IPS-20b (cell line): ENCODE measurements around the gene ARHGAP26.

Experiments used
- H3K27ac ChIP-seq: one replicate; pipeline ENCODE4 v1.5.1; 2013; ENCODE audit warnings: low read length
- H3K27me3 ChIP-seq: 2 replicates; pipeline ENCODE4 v1.6.1; 2013; ENCODE audit warnings: mild to moderate bottlenecking, low read length, inconsistent platforms; ENCODE audit not compliant: insufficient read depth
- H3K36me3 ChIP-seq: 2 replicates; pipeline ENCODE4 v1.6.1; 2013; ENCODE audit warnings: low read depth, mild to moderate bottlenecking, inconsistent platforms, low read length, moderate library complexity; ENCODE audit not compliant: insufficient read depth
- H3K4me1 ChIP-seq: 2 replicates; pipeline ENCODE4 v1.6.1; 2013; ENCODE audit warnings: mild to moderate bottlenecking, control low read depth, inconsistent platforms, low read length, moderate library complexity; ENCODE audit not compliant: insufficient read depth
- H3K4me3 ChIP-seq: 2 replicates; pipeline ENCODE4 v1.5.1; 2013; ENCODE audit warnings: mild to moderate bottlenecking, low read length, inconsistent platforms
- H3K9ac ChIP-seq: 2 replicates; pipeline ENCODE4 v1.6.1; 2013; ENCODE audit warnings: low read depth, mild to moderate bottlenecking, inconsistent platforms, low read length, moderate library complexity
- H3K9me3 ChIP-seq: 2 replicates; pipeline ENCODE4 v1.6.1; 2013; ENCODE audit warnings: mild to moderate bottlenecking, low read depth, low read length, inconsistent platforms; ENCODE audit not compliant: insufficient read depth

The ARHGAP26 gene

DNA sequence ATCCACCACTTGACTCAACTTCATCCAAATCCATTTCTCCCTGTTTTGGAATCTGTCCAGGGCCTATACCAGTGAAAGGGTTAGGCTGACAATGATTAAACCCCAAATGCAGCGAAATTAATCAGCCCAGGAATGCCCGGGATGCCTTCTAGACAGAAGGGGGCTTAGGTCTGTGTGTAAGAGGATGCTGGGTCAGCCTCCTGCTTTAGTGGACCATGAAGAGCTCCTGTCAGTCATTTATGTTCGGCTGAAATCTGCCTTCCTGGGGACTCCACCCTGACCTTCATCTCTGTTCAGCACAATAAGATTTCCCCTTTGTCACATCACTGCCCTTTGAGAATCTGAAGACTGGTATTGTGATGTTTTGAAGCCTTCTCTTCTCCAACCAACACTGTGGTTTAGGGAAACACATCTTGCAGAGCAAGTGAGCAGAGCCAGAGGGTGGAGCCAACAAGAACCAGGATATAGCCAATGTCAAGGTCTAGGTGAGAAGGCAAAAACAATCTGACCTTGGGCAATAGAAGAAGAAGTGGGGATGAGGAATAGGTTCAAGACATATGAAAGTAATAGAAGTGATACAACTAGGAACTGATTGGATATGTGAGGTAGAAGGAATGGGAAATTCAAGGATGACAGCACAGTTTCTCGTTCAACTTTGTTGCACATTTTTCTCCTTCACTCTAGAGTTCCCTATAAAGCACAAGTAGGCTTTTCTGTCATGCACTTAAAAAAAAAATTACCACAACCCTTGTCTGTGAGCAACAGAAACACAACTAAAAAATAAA is 234.4 kb downstream of the ARHGAP26 start:
- H3K9me3 ChIP-seq, result no peaks in the 10 kb centered on the region
- no peak overlapping the region for H3K9ac ChIP-seq
- H3K36me3 ChIP-seq, result no peaks in the 10 kb centered on the region
- H3K4me1 ChIP-seq, result peaks cover 8% of the 10 kb centered on the region
- no peak overlapping the region for H3K4me3 ChIP-seq
- H3K27me3 ChIP-seq, result no peaks in the 10 kb centered on the region
- H3K27ac ChIP-seq, result no peak overlapping the region

DNA sequence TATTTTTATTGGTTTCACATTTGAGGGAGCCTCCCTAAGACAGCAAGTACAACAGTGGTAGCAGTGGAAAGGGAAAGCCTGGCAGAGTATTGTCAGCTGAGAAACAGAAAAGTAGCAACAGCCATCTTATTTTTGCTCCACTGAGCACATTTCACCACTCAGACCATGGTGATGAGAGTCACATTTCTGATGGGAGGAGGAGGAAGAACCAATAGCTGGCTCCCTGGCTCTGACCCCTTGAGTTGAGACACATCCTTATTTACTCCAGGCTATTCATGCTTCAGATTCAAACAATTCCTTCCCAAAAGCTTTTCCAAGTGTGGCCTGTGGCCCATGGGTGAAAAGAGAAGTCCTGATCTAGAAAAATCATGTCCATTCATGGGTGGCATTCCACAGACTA is 236.3 kb downstream of the ARHGAP26 start:
- Histone ChIP-seq H3K4me3 (no peak overlapping the region), H3K4me1 (peaks cover 8% of the 10 kb centered on the region), H3K27ac (no peak overlapping the region), H3K27me3 (no peaks in the 10 kb centered on the region), H3K9me3 (no peaks in the 10 kb centered on the region), H3K36me3 (no peaks in the 10 kb centered on the region), H3K9ac (no peak overlapping the region)

GRCh38 chr5:143008032-143008431 is 237.9 kb downstream of the ARHGAP26 start:
- no peak overlapping the region for H3K4me3 ChIP-seq
- no peak overlapping the region for H3K27ac ChIP-seq
- H3K9me3 ChIP-seq, result no peaks in the 10 kb centered on the region
- no peak overlapping the region for H3K9ac ChIP-seq
- no peaks in the 10 kb centered on the region for H3K4me1 ChIP-seq
- H3K36me3 ChIP-seq, result no peaks in the 10 kb centered on the region
- H3K27me3 ChIP-seq, result no peaks in the 10 kb centered on the region

- H3K9me3 ChIP-seq, result no peaks in the 10 kb centered on the region
- H3K36me3 ChIP-seq, result no peaks in the 10 kb centered on the region
- no peak overlapping the region for H3K9ac ChIP-seq
- no peak overlapping the region for H3K27ac ChIP-seq
- no peaks in the 10 kb centered on the region for H3K27me3 ChIP-seq
- no peaks in the 10 kb centered on the region for H3K4me1 ChIP-seq
- no peak overlapping the region for H3K4me3 ChIP-seq
Measured at GRCh38 chr5:143008809-143009521, 238.8 kb downstream of the ARHGAP26 start.

DNA sequence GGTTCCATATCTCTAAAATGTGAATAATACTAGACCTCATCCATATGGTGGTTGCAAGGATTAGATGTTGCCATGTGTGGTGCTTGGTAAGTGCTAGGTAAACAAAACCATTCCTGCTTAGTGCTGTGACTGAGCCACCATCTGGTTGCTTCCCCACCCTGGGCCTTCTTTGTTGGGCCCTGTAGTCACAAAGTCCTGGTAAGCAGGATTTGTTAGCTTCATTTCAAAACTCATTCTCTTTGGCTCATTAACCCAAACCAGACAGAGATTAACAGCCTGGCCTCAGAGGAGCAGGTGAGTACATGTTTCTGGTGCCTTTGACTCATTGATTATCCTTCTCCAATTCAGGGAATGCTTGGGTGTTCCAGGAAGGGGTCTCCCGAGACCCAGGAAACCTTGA is 240.2 kb downstream of the ARHGAP26 start:
- no peak overlapping the region for H3K4me3 ChIP-seq
- peaks cover 6% of the 10 kb centered on the region; the same call in 1 of the 2 replicates for H3K4me1 ChIP-seq
- H3K27me3 ChIP-seq, result no peaks in the 10 kb centered on the region
- no peaks in the 10 kb centered on the region for H3K36me3 ChIP-seq
- no peak overlapping the region for H3K9ac ChIP-seq
- no peaks in the 10 kb centered on the region for H3K9me3 ChIP-seq
- no peak overlapping the region for H3K27ac ChIP-seq

DNA sequence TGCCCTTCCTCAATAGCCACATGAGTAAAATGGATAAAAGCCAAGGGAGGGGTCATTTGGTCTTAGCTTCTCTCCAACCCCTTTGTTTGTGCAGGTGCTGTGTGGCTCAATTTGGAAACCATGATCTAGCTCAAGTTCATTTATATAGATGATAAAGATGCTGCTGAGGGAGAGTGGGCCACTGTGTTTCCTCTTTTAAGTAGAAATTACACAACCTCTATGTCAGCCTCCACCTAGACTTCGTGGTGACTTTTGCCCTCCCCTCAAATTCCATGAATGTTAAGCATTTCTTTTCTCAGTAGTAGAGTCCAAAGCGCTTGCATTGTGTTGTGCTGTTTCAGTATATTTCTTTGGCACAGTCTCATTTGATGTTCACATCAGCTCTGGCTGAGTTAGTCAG is 241.4 kb downstream of the ARHGAP26 start:
- no peak overlapping the region for H3K27ac ChIP-seq
- no peak overlapping the region for H3K9ac ChIP-seq
- no peaks in the 10 kb centered on the region for H3K9me3 ChIP-seq
- H3K27me3 ChIP-seq, result no peaks in the 10 kb centered on the region
- peaks cover 8% of the 10 kb centered on the region; the same call in 1 of the 2 replicates for H3K4me1 ChIP-seq
- H3K36me3 ChIP-seq, result no peaks in the 10 kb centered on the region
- H3K4me3 ChIP-seq, result no peak overlapping the region

DNA sequence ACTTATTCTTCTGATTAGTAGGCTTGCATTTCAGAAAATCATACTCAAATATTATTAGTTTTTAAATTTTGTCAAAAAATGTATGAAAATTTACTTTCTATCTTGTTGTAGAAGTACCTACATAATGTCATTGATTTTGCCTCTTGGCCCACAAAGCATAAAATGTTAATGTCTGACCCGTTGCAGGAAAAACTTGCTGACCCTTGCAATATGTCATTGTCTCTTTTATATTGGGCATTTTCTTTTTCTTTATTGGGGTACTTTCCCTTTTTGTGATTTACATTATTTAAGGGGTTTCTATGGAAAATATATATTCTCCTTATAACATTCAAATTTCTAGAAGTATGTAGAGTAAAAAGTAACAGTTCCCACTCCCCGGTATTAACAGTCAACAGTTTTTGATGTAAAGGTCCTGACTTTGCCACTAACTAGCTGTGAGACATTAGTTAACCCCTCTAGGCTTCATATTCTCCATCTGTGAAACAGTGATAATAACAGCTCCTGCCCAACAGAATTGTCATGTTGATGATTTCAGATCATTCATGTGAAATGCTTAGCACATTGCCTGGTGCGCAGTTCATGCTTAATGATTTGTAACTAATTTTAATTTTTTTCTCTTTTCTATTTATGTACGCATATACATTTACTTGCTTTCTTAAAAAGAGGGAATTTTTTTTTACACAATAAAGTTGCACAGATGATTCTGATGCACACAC is 243.2 kb downstream of the ARHGAP26 start:
- Histone ChIP-seq H3K9me3 (peaks cover 4% of the 10 kb centered on the region; the same call in 1 of the 2 replicates), H3K27me3 (no peaks in the 10 kb centered on the region), H3K36me3 (no peaks in the 10 kb centered on the region), H3K4me1 (peaks cover 8% of the 10 kb centered on the region; the same call in 1 of the 2 replicates), H3K9ac (no peak overlapping the region), H3K4me3 (no peak overlapping the region), H3K27ac (no peak overlapping the region)

DNA sequence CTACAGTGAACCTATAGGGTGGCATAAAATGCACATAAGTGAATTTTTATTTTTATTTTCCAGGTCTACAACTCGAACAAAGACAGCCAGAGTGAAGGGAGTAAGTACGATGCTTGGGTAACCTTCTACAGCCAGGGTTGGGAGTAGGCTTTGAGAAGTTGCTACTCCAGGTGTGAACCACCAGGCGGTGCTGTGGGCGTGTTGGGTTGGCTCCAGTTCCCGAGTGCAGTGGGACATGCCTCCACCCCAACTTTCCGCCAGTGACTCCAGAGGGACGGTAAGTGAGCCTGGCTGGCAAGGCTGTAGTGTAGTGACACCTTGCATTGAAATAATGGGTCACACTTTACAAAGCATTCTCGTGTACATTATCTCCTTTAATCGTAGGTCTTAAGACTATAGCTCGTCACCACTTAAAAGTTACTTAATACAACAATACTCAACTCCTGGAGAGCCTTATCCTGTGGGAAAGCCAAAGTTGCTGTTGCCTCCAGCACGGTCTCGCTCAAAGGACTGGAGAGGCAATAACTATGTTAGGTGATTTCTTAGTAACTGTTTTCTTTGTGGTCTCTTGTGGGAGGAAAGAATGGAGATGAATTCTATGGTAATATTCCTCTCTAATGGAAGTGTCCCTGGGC is 244.0 kb downstream of the ARHGAP26 start:
- Histone ChIP-seq H3K4me1 (peaks cover 10% of the 10 kb centered on the region; the same call in 1 of the 2 replicates), H3K27me3 (no peaks in the 10 kb centered on the region), H3K27ac (no peak overlapping the region), H3K9ac (no peak overlapping the region), H3K4me3 (no peak overlapping the region), H3K9me3 (peaks cover 4% of the 10 kb centered on the region; the same call in 1 of the 2 replicates), H3K36me3 (no peaks in the 10 kb centered on the region)

DNA sequence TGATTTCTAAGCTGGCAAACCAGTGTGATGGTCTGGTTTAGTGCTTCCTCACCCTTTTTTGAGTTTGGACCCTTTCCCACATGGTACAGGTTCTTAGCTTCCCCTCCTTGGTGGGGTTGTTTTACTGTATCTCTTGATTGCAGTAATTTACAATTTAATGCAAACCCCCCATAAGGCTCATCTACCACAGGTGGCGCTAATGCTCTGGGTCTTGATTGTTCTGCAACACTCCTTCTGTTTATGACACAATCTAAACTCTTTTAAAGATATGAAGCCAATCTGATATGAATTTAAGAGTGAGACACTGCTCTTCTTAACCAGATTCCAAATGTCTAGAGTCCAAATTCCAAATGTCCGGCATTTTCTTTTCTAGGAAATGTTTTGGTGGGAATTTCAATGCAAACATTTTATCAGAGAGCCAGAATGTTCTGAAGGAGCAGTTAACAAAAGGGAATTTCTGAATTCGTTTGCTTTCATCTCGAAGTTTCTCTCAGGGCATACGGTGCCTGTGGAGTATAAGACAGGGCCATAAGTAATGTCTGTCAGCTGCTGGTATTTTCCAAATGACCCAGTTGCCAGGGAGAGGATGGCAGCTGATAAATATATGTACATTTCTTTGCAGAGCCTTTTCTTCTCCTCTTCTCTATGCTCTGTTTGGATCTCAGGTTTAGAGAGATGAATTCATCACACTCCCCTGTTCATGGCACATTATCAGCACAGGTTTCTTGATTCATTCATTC is 246.8 kb downstream of the ARHGAP26 start:
- H3K27me3 ChIP-seq, result no peaks in the 10 kb centered on the region
- H3K9me3 ChIP-seq, result peaks cover 4% of the 10 kb centered on the region; the same call in 1 of the 2 replicates
- no peak overlapping the region for H3K4me3 ChIP-seq
- H3K36me3 ChIP-seq, result no peaks in the 10 kb centered on the region
- H3K9ac ChIP-seq, result no peak overlapping the region
- H3K4me1 ChIP-seq, result peaks cover 16% of the 10 kb centered on the region; the same call in 1 of the 2 replicates
- no peak overlapping the region for H3K27ac ChIP-seq

GRCh38 chr5:143017541-143017940 is 247.4 kb downstream of the ARHGAP26 start:
- Histone ChIP-seq H3K27me3 (no peaks in the 10 kb centered on the region), H3K4me1 (peaks cover 16% of the 10 kb centered on the region; the same call in 1 of the 2 replicates), H3K4me3 (no peak overlapping the region), H3K36me3 (no peaks in the 10 kb centered on the region), H3K27ac (no peak overlapping the region), H3K9me3 (peaks cover 4% of the 10 kb centered on the region; the same call in 1 of the 2 replicates), H3K9ac (no peak overlapping the region)

GRCh38 chr5:143017992-143018391 is 247.8 kb downstream of the ARHGAP26 start:
- Histone ChIP-seq H3K4me3 (no peak overlapping the region), H3K9me3 (peaks cover 4% of the 10 kb centered on the region; the same call in 1 of the 2 replicates), H3K27me3 (no peaks in the 10 kb centered on the region), H3K4me1 (peaks cover 16% of the 10 kb centered on the region; the same call in 1 of the 2 replicates), H3K27ac (no peak overlapping the region), H3K36me3 (no peaks in the 10 kb centered on the region), H3K9ac (no peak overlapping the region)
